Fibroblast of lung (primary cell): ENCODE measurements around the gene NFATC2IP. TPM values are rescaled to one million over a fixed set of nuclear protein-coding genes. Genes with fewer than 3 reads are reported as not detected.

ENCODE experiments used
- DNase-seq, 2 donors: peaks; one replicate each; pipeline versions ENCODE4 v3.0.0 to v3.0.0-alpha.2; 2010; ENCODE audit warnings: low read depth in 2 of 2
- H2AFZ ChIP-seq: 2 replicates; pipeline ENCODE4 v1.5.1; 2012; ENCODE audit warnings: low read length, control low read depth, inconsistent platforms
- H3K27ac ChIP-seq: 2 replicates; pipeline ENCODE4 v1.5.1; 2011; ENCODE audit warnings: low read length, control low read depth; ENCODE audit not compliant: insufficient read depth
- H3K27me3 ChIP-seq: 2 replicates; pipeline ENCODE4 v1.5.1; 2011; ENCODE audit warnings: mild to moderate bottlenecking, low read length; ENCODE audit not compliant: control insufficient read depth, insufficient read depth
- H3K36me3 ChIP-seq: 2 replicates; pipeline ENCODE4 v1.5.1; 2011; ENCODE audit warnings: low read length; ENCODE audit not compliant: control insufficient read depth, insufficient read depth
- H3K4me1 ChIP-seq: 2 replicates; pipeline ENCODE4 v1.5.1; 2011; ENCODE audit warnings: low read length; ENCODE audit not compliant: control insufficient read depth, insufficient read depth; ENCODE audit errors: extremely low read depth
- H3K4me2 ChIP-seq: 2 replicates; pipeline ENCODE4 v1.5.1; 2011; ENCODE audit warnings: low read length, control low read depth; ENCODE audit not compliant: insufficient read depth; ENCODE audit errors: extremely low read depth
- H3K4me3 ChIP-seq, 4 experiments: fragments of 200-600 bp in 1 of 4; sonication (generic) in 1 of 4; replicated peaks in 1 of 4; 2 replicates each; pipeline ENCODE4 v1.5.1; 2011 to 2016; ENCODE audit warnings: low read length in 4 of 4, low read depth in 3 of 4, mild to moderate bottlenecking in 3 of 4, control low read depth in 2 of 4, inconsistent platforms in 1 of 4, mixed read lengths in 1 of 4; ENCODE audit not compliant: insufficient read depth in 1 of 4; ENCODE audit errors: control extremely low read depth in 1 of 4
- H3K79me2 ChIP-seq: 2 replicates; pipeline ENCODE4 v1.5.1; 2012; ENCODE audit warnings: mild to moderate bottlenecking, low read length, inconsistent platforms; ENCODE audit not compliant: control insufficient read depth, insufficient read depth
- H3K9ac ChIP-seq: 2 replicates; pipeline ENCODE4 v1.5.1; 2011; ENCODE audit warnings: mild to moderate bottlenecking, low read length, control low read depth; ENCODE audit not compliant: insufficient read depth
- H3K9me3 ChIP-seq: 2 replicates; pipeline ENCODE4 v1.5.1; 2012; ENCODE audit warnings: low read depth, low read length; ENCODE audit not compliant: control insufficient read depth, insufficient read depth
- H4K20me1 ChIP-seq: 2 replicates; pipeline ENCODE4 v1.5.1; 2011; ENCODE audit warnings: low read length; ENCODE audit not compliant: control insufficient read depth, insufficient read depth; ENCODE audit errors: extremely low read depth
- CTCF ChIP-seq, 2 donors: IDR thresholded peaks in 1 of 2; conservative IDR thresholded peaks in 1 of 2; 1 replicate in 1 of 2; 2 replicates in 1 of 2; pipeline ENCODE4 v1.5.1; 2011 to 2012; ENCODE audit warnings: low read length in 2 of 2, control low read depth in 1 of 2, inconsistent platforms in 1 of 2, low read depth in 1 of 2, mild to moderate bottlenecking in 1 of 2
- EZH2 ChIP-seq: IDR thresholded peaks from 2 replicates; pipeline ENCODE4 v1.5.1; 2012; ENCODE audit warnings: low read length, control low read depth, mild to moderate bottlenecking; ENCODE audit errors: missing control alignments
- polyA plus RNA-seq, 2 donors: library from polyadenylated mRNA; depleted of rRNA in 1 of 2; stranded (reverse) in 1 of 2; unstranded in 1 of 2; fragments of >200 nt; gene quantifications; 2 replicates each; pipeline ENCODE4 v1.2.1, GENCODE V29; 2011 to 2012; ENCODE audit warnings: missing spikeins in 1 of 2
- total RNA-seq: library from RNA; depleted of rRNA; stranded (reverse); fragments of >200 nt; gene quantifications from 2 replicates; pipeline ENCODE4 v1.2.1, GENCODE V29; 2014

NFATC2IP gene
- total and polyA plus RNA-seq, 2 donors (not counting 1 experiment from before 2014, with no cell fraction given), result 16.0 to 25.6 TPM

DNA sequence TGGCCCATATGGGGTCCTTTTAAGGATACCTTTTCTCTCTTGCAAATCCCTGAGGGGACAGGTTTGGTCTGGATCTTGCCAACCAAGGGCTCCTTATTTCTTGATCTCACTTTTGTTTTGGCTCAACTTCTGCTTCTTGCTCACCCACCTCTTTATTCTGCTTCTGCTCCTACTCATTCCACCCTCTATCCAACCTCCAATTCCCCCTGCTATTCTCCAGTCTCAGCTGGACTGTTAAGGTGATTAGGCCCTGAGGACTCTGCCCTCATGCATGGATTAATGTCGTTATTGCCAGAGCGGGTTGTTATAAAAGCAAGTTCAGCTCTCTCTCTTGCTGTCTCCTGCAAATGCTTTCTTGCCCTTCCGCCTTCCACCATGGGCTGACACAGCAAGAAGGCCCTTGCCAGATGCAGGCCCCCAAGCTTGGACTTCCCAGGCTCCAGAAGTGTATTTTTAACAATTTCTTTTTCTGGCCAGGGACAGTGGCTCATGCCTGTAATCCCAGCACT, 63.9 kb downstream of the NFATC2IP start:
- no peaks in the 10 kb centered on the region for H3K4me1 ChIP-seq
- no peaks in the 10 kb centered on the region for H3K36me3 ChIP-seq
- no peaks in the 10 kb centered on the region for H3K27me3 ChIP-seq
- TF ChIP-seq EZH2 (no peak), CTCF (conservative IDR thresholded peaks at IDR 0.05 in 1 of 2, IDR thresholded peaks at IDR 0.05 in 1 of 2; ENCODE audit: low read depth in 1 of 2, low read length in 2 of 2) (no peak)
- H3K4me3 ChIP-seq, result no peak overlapping the region
- DNase-seq, result no peak
- H3K4me2 ChIP-seq, result no peak overlapping the region
- H3K9ac ChIP-seq, result no peak overlapping the region
- no peak overlapping the region for H2AFZ ChIP-seq
- H3K79me2 ChIP-seq, result no peaks in the 10 kb centered on the region
- H4K20me1 ChIP-seq, result no peaks in the 10 kb centered on the region
- no peaks in the 10 kb centered on the region for H3K9me3 ChIP-seq
- no peak overlapping the region for H3K27ac ChIP-seq

Other genes with a start within 250 kb of the NFATC2IP start
- 155 and 183 TPM in 2 replicates for gene EIF3C, start 239.5 kb upstream of the NFATC2IP start, total RNA-seq
- gene EIF3C, start 239.5 kb upstream of the NFATC2IP start, polyA plus RNA-seq, result 259 and 267 TPM in 2 replicates
- 1.7 and 1.8 TPM in 2 replicates for gene NPIPB9, start 199.2 kb upstream of the NFATC2IP start, total RNA-seq
- 0.05 and 0.12 TPM in 2 replicates for gene NPIPB9, start 199.2 kb upstream of the NFATC2IP start, polyA plus RNA-seq
- gene ATXN2L, start 127.9 kb upstream of the NFATC2IP start, total RNA-seq, result 33.6 and 52.8 TPM in 2 replicates
- 16.4 and 21.5 TPM in 2 replicates for gene ATXN2L, start 127.9 kb upstream of the NFATC2IP start, polyA plus RNA-seq
- 115 and 117 TPM in 2 replicates for gene TUFM, start 104.6 kb upstream of the NFATC2IP start, total RNA-seq
- 68.6 and 105 TPM in 2 replicates for gene TUFM, start 104.6 kb upstream of the NFATC2IP start, polyA plus RNA-seq
- 9.0 and 14.2 TPM in 2 replicates for gene SH2B1, start 87.1 kb upstream of the NFATC2IP start, total RNA-seq
- gene SH2B1, start 87.1 kb upstream of the NFATC2IP start, polyA plus RNA-seq, result 10.7 and 11.8 TPM in 2 replicates
- 0.26 and 0.33 TPM in 2 replicates for gene ATP2A1, start 72.4 kb upstream of the NFATC2IP start, total RNA-seq
- gene ATP2A1, start 72.4 kb upstream of the NFATC2IP start, polyA plus RNA-seq, result 0.15 and 0.22 TPM in 2 replicates
- 17.2 and 22.6 TPM in 2 replicates for gene RABEP2, start 25.7 kb upstream of the NFATC2IP start, total RNA-seq
- 5.9 and 9.0 TPM in 2 replicates for gene RABEP2, start 25.7 kb upstream of the NFATC2IP start, polyA plus RNA-seq
- under 0.01 and 0.26 TPM in 2 replicates for gene CD19, start 19.0 kb upstream of the NFATC2IP start, total RNA-seq
- 0.05 TPM in 1 of 2 replicates, not detected in the other for gene CD19, start 19.0 kb upstream of the NFATC2IP start, polyA plus RNA-seq
- 19.5 and 27.2 TPM in 2 replicates for gene SPNS1, start 23.8 kb downstream of the NFATC2IP start, total RNA-seq
- gene SPNS1, start 23.8 kb downstream of the NFATC2IP start, polyA plus RNA-seq, result 24.4 and 27.1 TPM in 2 replicates
- gene LAT, start 34.1 kb downstream of the NFATC2IP start, total RNA-seq, result 0.26 and 0.50 TPM in 2 replicates
- 1.4 TPM in 2 replicates for gene LAT, start 34.1 kb downstream of the NFATC2IP start, polyA plus RNA-seq